ENCODE results near the gene CLTCL1. TPM values are rescaled to one million over a fixed set of nuclear protein-coding genes. Genes with fewer than 3 reads are reported as not detected.

The CLTCL1 gene
- total RNA-seq, 3 donors from 2014 or later (not counting 1 experiment from before 2014, with no cell fraction given), result 0.86 to 1.2 (median 1.2) TPM

- ATAC-seq, result no peak
- Mint-ChIP-seq H3K27ac (no peak overlapping the region), H3K4me1 (peaks cover 17 to 23% of the 10 kb centered on the region in 2 donors), H3K27me3 (ENCODE audit: low read depth in 2 of 2) (peaks cover 26 to 28% of the 10 kb centered on the region in 2 donors), H3K9me3 (no peaks in the 10 kb centered on the region), H3K36me3 (no peaks in the 10 kb centered on the region), H3K4me3 (no peak overlapping the region)
- intact Hi-C loops (cut with micrococcal nuclease), result no loop called here
- Histone ChIP-seq H3K9me3 (ENCODE audit: control insufficient read depth, insufficient read depth, low read length) (no peaks in the 10 kb centered on the region), H3K4me3 (ENCODE audit: low read length) (no peak overlapping the region), H3K27ac (ENCODE audit: low read length) (no peak overlapping the region), H3K36me3 (ENCODE audit: control insufficient read depth, insufficient read depth, low read length) (peaks cover 1% of the 10 kb centered on the region), H3K4me1 (ENCODE audit: control insufficient read depth, insufficient read depth, low read length) (peaks cover 18% of the 10 kb centered on the region), H3K27me3 (ENCODE audit: control insufficient read depth, insufficient read depth, low read length) (peaks cover 13% of the 10 kb centered on the region)
- no peak for DNase-seq
- WGBS (ENCODE audit: insufficient coverage), result 57% methylated on average over 9 of the region's 9 CpGs
- TF ChIP-seq CTCF (IDR thresholded peaks at IDR 0.05), result no peak
Measured at GRCh38 chr22:19147195-19147780, 144.2 kb downstream of the CLTCL1 start.

GRCh38 chr22:19146215-19146968, 145.1 kb downstream of the CLTCL1 start:
- DNase-seq, result no peak
- H3K9me3 Mint-ChIP-seq, result no peaks in the 10 kb centered on the region
- WGBS (ENCODE audit: insufficient coverage), result 92% methylated on average over 11 of the region's 11 CpGs
- Histone ChIP-seq H3K36me3 (ENCODE audit: control insufficient read depth, insufficient read depth, low read length) (peaks cover 10% of the 10 kb centered on the region), H3K27me3 (ENCODE audit: control insufficient read depth, insufficient read depth, low read length) (peaks cover 9% of the 10 kb centered on the region), H3K9me3 (ENCODE audit: control insufficient read depth, insufficient read depth, low read length) (no peaks in the 10 kb centered on the region), H3K4me1 (ENCODE audit: control insufficient read depth, insufficient read depth, low read length) (peaks cover 18% of the 10 kb centered on the region), H3K4me3 (ENCODE audit: low read length) (no peak overlapping the region), H3K27ac (ENCODE audit: low read length) (no peak overlapping the region)
- no peak overlapping the region for H3K27ac Mint-ChIP-seq
- ATAC-seq, result no peak
- no peaks in the 10 kb centered on the region for H3K36me3 Mint-ChIP-seq
- intact Hi-C loops (cut with micrococcal nuclease), result no loop called here
- TF ChIP-seq CTCF (IDR thresholded peaks at IDR 0.05), result no peak
- peaks cover 17 to 23% of the 10 kb centered on the region in 2 donors for H3K4me1 Mint-ChIP-seq
- no peak overlapping the region for H3K4me3 Mint-ChIP-seq
- peaks cover 17 to 20% of the 10 kb centered on the region in 2 donors for H3K27me3 Mint-ChIP-seq (ENCODE audit: low read depth in 2 of 2)

GRCh38 chr22:19143967-19144400, 147.5 kb downstream of the CLTCL1 start:
- Histone ChIP-seq H3K36me3 (ENCODE audit: control insufficient read depth, insufficient read depth, low read length) (peaks cover 33% of the 10 kb centered on the region), H3K4me1 (ENCODE audit: control insufficient read depth, insufficient read depth, low read length) (peaks cover 14% of the 10 kb centered on the region), H3K4me3 (ENCODE audit: low read length) (peak overlapping the region; percentile 73), H3K27me3 (ENCODE audit: control insufficient read depth, insufficient read depth, low read length) (peaks cover 5% of the 10 kb centered on the region), H3K9me3 (ENCODE audit: control insufficient read depth, insufficient read depth, low read length) (no peaks in the 10 kb centered on the region), H3K27ac (ENCODE audit: low read length) (peak overlapping the region; percentile 86)
- peak overlapping the region; percentile 100 for H3K4me3 Mint-ChIP-seq
- H3K4me1 Mint-ChIP-seq, result peaks cover 17 to 22% of the 10 kb centered on the region in 2 donors
- ATAC-seq (peak; percentile 38 to 52 (median 41)), DNase-seq (peak; percentile 51 to 64)
- H3K27ac Mint-ChIP-seq, result peak overlapping the region; percentile 99 to 100
- intact Hi-C loops (cut with micrococcal nuclease), result loop anchor here (1.0 kb wide), 3 partner anchors 22 to 486 kb away; partner anchors contain the start of genes CDC45, DGCR2 and UFD1
- H3K36me3 Mint-ChIP-seq, result no peaks in the 10 kb centered on the region
- peaks cover 10 to 14% of the 10 kb centered on the region in 2 donors for H3K27me3 Mint-ChIP-seq (ENCODE audit: low read depth in 2 of 2)
- no peaks in the 10 kb centered on the region for H3K9me3 Mint-ChIP-seq
- no peak for TF ChIP-seq CTCF (IDR thresholded peaks at IDR 0.05)
- WGBS (ENCODE audit: insufficient coverage), result 2% methylated on average over 17 of the region's 17 CpGs

Measured in natural killer cell (primary cell).